HG02870 (cell line): ENCODE data around the gene BCL7C.
A peak's percentile ranks its signal among the peaks of the same experiment; 100 is the strongest.

Source experiments
- ATAC-seq: cut with Tn5 transposase; IDR thresholded peaks from one replicate; pipeline ENCODE4 v1.9.1; 2021; ENCODE audit warnings: mild to moderate bottlenecking, moderate library complexity; ENCODE audit not compliant: unreplicated experiment

Gene BCL7C

DNA sequence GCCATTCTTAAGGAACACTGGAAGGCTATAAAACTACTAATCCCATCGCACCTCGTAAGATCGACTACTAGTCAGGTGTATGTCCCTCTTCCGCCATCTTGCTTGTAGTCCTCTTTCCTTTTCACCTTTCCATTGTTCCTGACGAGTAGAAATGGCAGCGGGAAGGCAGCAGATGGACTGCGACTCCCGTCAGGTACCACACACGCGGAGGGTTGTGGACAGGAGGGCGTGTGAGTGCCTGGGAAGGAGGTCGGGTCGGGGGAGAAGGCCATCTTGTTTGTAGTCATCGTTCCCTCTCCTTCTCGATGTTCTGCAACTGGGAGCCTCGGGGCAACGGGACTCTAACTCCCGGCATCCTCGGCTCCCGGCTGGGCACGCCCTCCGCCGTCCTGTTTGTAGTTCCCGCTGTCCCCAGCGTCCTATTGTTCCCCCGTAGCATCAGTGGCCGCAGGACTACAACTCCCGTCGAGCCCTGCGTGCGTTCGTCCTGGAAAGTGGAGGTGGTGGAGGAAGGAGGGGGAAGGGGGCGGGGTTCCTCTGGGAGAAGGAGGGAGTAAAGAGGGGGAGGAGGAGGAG lies 29.2 kb upstream of the BCL7C start:
- peak; percentile 59 for ATAC-seq

DNA sequence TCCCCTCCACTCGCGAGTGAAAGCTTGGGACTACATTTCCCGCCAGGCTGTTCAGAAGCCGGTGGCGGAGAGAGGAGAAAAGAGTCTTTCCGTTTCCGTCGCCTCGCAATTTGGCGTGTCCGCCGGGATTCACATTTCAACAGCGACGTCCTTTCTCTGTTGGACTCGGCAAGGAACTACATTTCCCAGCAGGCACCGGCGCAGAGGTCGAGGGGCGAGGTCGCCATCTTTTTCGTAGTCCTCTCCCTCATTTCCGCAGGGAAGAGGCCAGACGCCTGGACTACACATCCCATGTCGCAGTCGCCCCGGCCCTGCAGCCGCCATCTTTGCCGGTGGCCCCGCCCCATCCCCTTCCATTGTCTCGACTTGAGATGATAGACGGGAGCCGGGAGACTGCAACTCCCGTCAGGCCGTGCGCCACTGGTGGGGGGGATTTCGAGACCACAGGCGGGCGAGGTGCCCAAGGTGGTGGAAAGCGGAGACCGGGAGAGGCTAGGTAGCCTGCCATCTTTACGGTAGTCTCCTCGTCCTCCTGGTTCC lies 28.6 kb upstream of the BCL7C start:
- peak; percentile 72 for ATAC-seq

DNA sequence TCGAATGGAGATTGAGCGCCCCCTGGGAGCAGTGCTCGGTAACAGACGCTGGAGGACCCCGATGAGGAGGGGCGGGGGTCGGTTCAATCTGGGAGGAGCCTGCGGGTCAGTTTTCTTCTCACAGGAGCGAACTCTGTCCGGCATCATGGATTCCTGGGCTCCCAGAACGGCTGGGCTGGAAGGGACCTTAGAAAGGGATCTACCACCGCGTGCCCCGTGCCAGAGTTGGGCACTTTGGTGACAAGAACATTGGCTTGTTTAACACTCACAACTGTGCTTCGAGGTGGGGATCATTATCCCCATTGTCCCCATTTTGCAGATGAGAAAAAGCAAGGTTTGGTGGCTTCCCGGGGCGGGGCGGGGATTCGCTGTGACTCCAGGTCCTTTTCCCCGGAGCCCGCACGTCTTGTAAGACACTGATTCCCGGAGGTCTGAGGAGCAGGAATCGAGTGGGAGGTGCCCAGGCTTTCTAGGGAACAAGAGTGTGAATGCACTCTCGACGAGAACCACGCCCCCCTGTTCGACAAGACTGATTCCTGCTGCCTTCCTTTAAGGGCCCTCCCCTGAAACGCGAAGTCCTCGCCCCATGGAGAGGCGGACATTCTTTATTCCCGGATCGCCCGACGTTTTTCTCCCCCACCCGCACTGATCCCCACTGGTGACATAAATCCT lies 28.0 kb upstream of the BCL7C start:
- peak; percentile 1 for ATAC-seq

GRCh38 chr16:30921459-30921747 lies 27.5 kb upstream of the BCL7C start:
- ATAC-seq: no peak

DNA sequence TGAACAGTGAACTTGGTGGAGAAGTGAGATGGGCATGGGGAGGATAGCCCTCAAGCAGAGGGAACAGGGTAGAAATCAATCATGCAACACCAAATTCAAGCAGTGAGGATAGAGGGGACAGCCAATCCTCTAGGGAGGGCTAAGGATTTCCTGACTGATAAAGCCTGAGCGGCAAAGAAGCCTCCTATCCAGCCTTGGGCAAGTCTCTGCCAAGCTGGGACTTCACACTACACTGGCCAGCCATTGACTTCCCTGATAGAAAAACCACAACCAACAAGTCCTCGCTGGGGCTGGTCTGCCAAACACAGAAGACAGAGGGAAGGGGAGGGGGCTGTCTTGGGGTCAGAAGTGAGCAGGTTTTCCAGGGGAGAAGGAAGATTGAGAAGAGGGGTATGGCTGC lies 27.0 kb upstream of the BCL7C start:
- ATAC-seq: no peak

DNA sequence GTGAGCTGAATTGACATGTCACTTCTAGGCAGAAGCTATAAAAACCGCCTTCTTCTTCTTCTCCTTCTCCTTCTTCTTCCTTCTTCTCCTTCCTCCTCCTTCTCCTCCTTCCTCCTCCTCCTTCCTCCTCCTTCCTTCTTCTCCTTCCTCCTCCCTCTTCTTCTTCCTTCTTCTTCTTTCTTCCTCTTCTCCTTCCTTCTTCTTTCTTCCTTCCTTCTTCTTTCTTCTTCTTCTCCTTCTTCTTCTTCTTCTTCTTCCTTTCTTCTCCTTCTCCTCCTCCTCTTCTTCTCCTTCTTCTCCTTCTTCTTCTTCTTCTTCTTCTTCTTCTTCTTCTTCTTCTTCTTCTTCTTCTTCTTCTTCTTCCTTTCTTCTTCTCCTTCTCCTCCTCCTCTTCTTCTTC lies 24.7 kb upstream of the BCL7C start:
- no peak for ATAC-seq

- no peak for ATAC-seq
Observed at GRCh38 chr16:30914830-30915229, 21.0 kb upstream of the BCL7C start.

DNA sequence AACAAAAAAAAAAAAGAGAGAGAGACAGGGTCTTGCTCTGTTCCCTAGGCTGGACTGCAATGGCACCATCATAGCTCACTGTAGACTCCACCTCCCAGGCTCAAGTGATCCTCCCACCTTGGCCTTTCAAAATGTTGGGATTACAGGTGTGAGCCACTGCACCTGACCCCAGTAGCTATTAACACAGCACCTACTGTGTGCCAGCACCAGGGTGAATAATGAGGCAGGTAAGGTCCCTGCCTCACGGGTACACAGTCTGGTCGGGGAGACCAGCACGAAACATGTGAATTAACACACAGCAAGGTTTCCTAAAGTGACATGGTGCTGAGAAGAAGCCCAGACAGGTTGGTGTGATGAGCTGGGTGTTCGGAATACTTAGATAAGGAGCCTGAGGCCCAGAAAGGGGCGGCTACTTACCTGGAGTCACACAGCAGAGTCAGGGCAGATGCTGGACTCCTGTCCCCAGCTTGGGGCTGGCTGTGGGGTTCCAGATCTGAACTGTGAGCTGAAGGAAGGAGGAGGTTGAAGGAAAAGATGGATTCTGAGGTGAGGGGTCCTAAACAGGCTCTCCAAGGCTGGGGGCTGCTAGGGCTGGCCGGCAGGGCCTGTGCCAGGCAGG lies 19.0 kb upstream of the BCL7C start:
- ATAC-seq: no peak

- no peak for ATAC-seq
Observed at GRCh38 chr16:30910427-30911029, 16.7 kb upstream of the BCL7C start.

GRCh38 chr16:30907064-30907463 lies 13.2 kb upstream of the BCL7C start:
- ATAC-seq: no peak

GRCh38 chr16:30904114-30904780 lies 10.4 kb upstream of the BCL7C start:
- ATAC-seq: no peak

DNA sequence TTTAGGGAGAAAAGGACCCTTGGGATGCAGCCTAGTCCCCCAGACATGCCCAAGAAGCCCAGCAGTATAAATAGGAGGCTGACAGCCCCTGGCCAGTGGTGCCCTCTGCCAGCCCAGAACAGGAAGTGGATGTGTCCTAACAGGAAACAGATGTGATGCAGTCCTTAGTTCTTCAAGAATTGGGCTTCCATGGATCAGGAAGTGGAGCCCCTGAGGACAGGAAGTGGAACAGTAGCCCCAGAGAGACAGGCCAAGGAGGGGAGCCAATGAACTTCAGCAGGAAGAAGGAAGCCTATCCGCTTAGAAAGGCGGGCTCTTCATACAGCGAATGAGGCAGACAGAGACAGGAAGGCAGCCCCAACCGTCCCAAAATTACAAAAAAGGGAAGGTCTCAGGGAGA lies 9.7 kb upstream of the BCL7C start:
- ATAC-seq: no peak

GRCh38 chr16:30903002-30903401 lies 9.1 kb upstream of the BCL7C start:
- no peak for ATAC-seq

DNA sequence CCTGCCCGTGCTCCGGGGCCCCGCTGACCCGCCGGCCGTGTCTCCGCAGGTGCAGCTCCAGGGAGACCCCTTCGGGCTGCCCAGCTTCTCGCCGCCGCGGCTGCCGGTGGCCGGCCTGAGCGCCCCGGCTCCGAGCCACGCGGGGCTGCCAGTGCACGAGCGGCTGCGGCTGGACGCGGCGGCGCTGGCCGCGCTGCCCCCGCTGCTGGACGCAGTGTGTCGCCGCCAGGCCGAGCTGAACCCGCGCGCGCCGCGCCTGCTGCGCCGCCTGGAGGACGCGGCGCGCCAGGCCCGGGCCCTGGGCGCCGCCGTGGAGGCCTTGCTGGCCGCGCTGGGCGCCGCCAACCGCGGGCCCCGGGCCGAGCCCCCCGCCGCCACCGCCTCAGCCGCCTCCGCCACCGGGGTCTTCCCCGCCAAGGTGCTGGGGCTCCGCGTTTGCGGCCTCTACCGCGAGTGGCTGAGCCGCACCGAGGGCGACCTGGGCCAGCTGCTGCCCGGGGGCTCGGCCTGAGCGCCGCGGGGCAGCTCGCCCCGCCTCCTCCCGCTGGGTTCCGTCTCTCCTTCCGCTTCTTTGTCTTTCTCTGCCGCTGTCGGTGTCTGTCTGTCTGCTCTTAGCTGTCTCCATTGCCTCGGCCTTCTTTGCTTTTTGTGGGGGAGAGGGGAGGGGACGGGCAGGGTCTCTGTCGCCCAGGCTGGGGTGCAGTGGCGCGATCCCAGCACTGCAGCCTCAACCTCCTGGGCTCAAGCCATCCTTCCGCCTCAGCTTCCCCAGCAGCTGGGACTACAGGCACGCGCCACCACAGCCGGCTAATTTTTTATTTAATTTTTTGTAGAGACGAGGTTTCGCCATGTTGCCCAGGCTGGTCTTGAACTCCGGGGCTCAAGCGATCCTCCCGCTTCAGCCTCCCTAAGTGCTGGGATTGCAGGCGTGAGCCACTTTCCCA lies 8.4 kb upstream of the BCL7C start:
- peak; percentile 73 for ATAC-seq

DNA sequence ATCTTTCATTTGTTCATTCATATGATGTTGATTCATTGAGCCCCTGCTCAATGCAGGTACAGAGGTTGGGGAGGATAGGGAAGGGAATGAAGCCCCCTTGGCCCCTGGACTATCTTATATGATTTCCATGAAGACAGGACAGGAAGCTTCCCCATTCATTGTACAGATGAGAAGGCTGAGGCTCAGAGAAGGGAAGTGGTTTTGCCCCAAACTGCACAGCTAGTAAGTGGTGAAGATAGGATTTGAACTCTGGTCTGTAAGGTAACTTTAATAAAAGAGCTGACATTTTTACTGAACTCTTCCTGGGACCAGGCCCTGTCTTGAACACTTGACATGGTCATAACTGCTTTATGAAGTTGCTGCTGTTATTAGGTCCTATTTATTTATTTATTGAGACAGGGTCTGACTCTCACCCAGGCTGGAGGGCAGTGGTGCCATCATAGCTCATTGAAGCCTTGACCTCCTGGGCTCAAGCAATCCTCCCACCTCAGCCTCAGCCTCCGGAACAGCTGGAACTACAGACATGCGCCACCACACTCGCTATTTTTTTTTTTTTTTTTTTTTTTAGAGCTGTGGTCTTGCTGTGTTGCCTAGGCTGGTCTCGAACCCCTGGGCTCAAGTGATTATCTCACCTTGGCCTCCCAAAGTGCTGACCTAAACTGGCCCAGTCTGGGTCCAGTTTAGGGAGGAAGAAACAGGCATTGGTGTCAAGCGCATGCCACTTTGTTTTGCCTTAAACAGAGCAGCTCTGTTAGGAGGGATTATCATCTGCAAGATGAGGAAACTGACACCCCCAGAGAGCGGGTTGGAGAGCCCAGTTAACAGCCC lies 7.5 kb upstream of the BCL7C start:
- ATAC-seq: no peak

GRCh38 chr16:30900588-30900987 lies 6.7 kb upstream of the BCL7C start:
- ATAC-seq: no peak

DNA sequence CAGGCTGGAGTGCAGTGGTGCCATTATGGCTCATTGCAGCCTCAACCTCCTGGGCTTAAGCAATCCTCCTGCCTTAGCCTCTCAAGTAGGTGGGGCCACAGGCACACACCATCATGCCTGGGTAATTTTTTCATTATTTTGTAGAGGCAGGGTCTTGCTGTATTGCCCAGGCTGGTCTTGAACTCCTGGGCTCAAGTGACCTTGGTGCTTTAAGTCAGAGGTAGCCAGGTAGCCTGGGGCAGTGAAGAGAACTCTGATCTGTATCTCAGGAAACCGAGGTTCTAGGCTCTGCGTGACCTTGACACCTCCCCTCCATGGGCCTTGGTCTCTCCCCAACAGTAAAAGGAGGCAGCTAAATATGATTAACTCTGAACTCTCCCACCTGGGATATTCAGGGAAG lies 5.9 kb upstream of the BCL7C start:
- no peak for ATAC-seq

- no peak for ATAC-seq
Observed at GRCh38 chr16:30896889-30897733, 3.2 kb upstream of the BCL7C start.
